ENCODE measurements around the gene MSGN1. TPM values are rescaled to one million over a fixed set of nuclear protein-coding genes. Genes with fewer than 3 reads are reported as not detected.

MSGN1 gene
- total RNA-seq (not detected), polyA plus RNA-seq (ENCODE audit: insufficient read depth, low read depth, low replicate concordance) (not detected)
- long read RNA-seq, donor 1: 0 reads
- long read RNA-seq, donor 2: 0 reads

- H3K27ac ChIP-seq: no peak within 1 kb of the TSS
- peaks cover 24% of the 10 kb centered on the region for H3K4me1 ChIP-seq
- no peaks in the 10 kb centered on the region for H3K27me3 ChIP-seq
- WGBS, 2 donors: 73 to 74% methylated on average over 13 to 26 of the region's 26 CpGs
- intact Hi-C loops (cut with DNase I; ENCODE audit: low total_unique reads): no loop called here
- H3K4me3 ChIP-seq: no peak within 1 kb of the TSS
- H3K36me3 ChIP-seq (ENCODE audit: low read depth, missing control alignments): no peaks in the 10 kb centered on the region
- TF ChIP-seq POLR2A (IDR thresholded peaks at IDR 0.05): no peak
- TF ChIP-seq, protein P1, sequence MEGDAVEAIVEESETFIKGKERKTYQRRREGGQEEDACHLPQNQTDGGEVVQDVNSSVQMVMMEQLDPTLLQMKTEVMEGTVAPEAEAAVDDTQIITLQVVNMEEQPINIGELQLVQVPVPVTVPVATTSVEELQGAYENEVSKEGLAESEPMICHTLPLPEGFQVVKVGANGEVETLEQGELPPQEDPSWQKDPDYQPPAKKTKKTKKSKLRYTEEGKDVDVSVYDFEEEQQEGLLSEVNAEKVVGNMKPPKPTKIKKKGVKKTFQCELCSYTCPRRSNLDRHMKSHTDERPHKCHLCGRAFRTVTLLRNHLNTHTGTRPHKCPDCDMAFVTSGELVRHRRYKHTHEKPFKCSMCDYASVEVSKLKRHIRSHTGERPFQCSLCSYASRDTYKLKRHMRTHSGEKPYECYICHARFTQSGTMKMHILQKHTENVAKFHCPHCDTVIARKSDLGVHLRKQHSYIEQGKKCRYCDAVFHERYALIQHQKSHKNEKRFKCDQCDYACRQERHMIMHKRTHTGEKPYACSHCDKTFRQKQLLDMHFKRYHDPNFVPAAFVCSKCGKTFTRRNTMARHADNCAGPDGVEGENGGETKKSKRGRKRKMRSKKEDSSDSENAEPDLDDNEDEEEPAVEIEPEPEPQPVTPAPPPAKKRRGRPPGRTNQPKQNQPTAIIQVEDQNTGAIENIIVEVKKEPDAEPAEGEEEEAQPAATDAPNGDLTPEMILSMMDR (IDR thresholded peaks at IDR 0.05): no peak
- DNase-seq: no peak
- no peaks in the 10 kb centered on the region for H3K9me3 ChIP-seq
These were observed at the start of gene MSGN1 for GRCh38 chr2:17816396-17817245. Gene MSGN1 (plus strand): TSS chr2:17816460. CDS start chr2:17816519, 59 bp downstream.

DNA sequence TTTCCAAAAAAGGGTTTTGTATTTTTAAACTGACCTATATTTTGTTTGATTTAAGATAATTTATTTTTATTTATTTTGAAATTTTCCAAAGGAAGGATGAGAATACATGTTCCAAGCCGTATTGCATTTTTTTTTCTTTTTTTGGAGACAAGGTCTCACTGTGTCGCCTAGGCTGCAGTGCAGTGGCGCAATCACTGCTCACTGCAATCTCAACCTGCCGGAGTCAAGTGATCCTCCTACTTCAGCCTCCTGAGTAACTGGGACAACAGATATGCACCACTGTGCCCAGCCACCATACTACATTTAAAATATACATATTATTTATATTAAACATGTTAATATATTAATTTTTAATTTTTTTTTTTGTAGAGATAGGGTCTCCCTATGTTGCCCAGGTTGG, 47.4 kb upstream of the MSGN1 start:
- peaks cover 6% of the 10 kb centered on the region for H3K4me1 ChIP-seq
- no peak overlapping the region for H3K27ac ChIP-seq
- no peaks in the 10 kb centered on the region for H3K9me3 ChIP-seq
- no peak for DNase-seq
- no peaks in the 10 kb centered on the region for H3K36me3 ChIP-seq (ENCODE audit: low read depth, missing control alignments)
- 87 to 93% methylated on average over 4 of the region's 4 CpGs for WGBS, 2 donors
- H3K4me3 ChIP-seq: no peak overlapping the region
- intact Hi-C loops (cut with DNase I; ENCODE audit: low total_unique reads): no loop called here
- no peak for TF ChIP-seq POLR2A (IDR thresholded peaks at IDR 0.05)
- TF ChIP-seq, protein P1 (IDR thresholded peaks at IDR 0.05): no peak
- H3K27me3 ChIP-seq: no peaks in the 10 kb centered on the region

DNA sequence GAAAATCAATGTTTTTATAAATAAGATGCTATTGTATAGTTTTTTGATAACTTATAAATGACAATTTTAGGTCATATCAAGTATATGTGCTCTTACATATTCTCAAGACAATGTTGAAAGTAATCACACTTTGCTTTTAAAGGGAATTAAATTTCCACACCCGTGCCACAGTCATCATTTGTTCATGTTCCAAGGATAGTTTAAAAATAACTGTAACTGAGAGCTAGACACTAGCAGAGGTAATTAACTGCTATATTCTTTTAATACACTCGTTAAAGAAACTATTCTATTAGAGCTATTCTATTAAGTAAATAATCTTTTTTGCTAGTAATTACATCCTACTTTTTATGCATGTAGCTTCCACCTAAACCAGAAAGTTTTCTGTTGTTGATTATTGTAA, 44.3 kb upstream of the MSGN1 start:
- H3K27ac ChIP-seq: no peak overlapping the region
- 91 to 95% methylated on average over 2 of the region's 2 CpGs for WGBS, 2 donors
- no peaks in the 10 kb centered on the region for H3K36me3 ChIP-seq (ENCODE audit: low read depth, missing control alignments)
- no peaks in the 10 kb centered on the region for H3K4me1 ChIP-seq
- TF ChIP-seq, protein P1 (IDR thresholded peaks at IDR 0.05): no peak
- TF ChIP-seq POLR2A (IDR thresholded peaks at IDR 0.05): no peak
- no peaks in the 10 kb centered on the region for H3K9me3 ChIP-seq
- DNase-seq: no peak
- intact Hi-C loops (cut with DNase I; ENCODE audit: low total_unique reads): no loop called here
- H3K4me3 ChIP-seq: no peak overlapping the region
- no peaks in the 10 kb centered on the region for H3K27me3 ChIP-seq

GRCh38 chr2:17772532-17772931, 43.7 kb upstream of the MSGN1 start:
- Histone ChIP-seq H3K4me1 (no peaks in the 10 kb centered on the region), H3K36me3 (ENCODE audit: low read depth, missing control alignments) (no peaks in the 10 kb centered on the region), H3K4me3 (no peak overlapping the region), H3K27ac (no peak overlapping the region), H3K27me3 (no peaks in the 10 kb centered on the region), H3K9me3 (no peaks in the 10 kb centered on the region)
- intact Hi-C loops (cut with DNase I; ENCODE audit: low total_unique reads): no loop called here
- no peak for DNase-seq
- TF ChIP-seq, protein P1 (IDR thresholded peaks at IDR 0.05): no peak
- no peak for TF ChIP-seq POLR2A (IDR thresholded peaks at IDR 0.05)
- 88 to 91% methylated on average over 2 of the region's 2 CpGs for WGBS, 2 donors

Measured in testis (tissue), 5 donors.